ENCODE data around the gene ARL5B.

DNA sequence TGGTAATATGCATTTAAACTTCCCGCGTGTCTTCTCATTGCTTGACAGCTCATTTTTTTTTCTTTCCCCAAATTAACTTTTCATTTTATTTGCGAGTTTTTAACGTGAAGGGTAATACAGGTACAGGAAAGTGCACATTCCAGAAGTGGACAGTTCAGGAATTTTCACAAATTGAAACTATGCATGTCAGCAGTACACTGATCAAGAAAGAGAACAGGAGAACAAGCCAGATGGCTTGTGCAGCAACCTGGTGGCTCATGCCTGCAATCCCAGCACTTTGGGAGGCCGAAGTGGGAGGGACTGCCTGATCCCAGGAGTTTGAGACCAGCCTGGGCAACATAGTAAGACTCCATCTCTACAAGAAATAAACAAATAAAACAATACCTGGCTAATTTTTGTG, 28.5 kb downstream of the ARL5B start:
- TF ChIP-seq EZH2 (IDR thresholded peaks at IDR 0.05; ENCODE audit: low read depth, low read length, severe bottlenecking) (no peak), CTCF (IDR thresholded peaks at IDR 0.05; ENCODE audit: control extremely low read depth in 1 of 3, insufficient read depth in 1 of 3, low read depth in 1 of 3, low read length in 3 of 3) (no peak), POLR2AphosphoS5 (IDR thresholded peaks at IDR 0.05; ENCODE audit: low read depth, low read length) (no peak)

Data from H1 (cell line).